ENCODE data around the gene CDH7.

Gene CDH7

DNA sequence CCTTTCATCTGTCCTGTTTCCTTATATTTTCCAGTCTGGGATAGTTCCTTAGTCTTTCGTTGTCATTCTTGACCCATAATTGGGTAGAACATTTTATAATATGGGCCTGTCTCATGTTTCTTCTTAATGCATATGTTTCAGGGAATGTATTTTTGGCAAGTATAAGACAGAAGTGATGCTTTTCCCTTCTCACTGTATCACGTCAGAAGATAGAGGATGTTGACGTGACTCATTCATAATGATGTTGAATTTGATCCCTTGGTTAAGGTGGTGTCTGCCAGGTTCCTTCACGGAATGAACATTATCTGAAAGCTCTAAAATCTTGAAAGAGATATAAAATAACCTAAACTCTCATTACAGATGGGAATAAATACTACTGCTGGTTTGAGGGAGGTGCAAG, 18.8 kb downstream of the CDH7 start:
- no peak for DNase-seq

DNA sequence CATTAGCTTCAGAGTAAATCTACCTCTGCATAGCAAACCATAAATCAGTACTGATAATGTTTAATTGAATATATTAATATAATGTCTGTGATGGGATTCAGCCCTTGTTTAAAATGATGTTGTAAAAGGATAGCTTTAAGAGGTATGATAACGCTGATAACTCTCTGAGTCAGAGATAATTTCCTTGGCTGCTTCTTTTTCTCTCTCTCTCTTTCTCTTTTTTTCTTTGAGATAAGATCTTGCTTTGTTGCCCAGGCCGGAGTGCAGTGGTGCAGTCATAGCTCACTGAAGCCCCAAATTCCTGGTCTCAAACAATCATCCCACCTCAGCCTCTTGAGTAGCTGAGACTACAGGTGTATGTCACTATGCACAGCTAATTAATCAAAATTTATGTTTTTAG, 35.7 kb downstream of the CDH7 start:
- no peak for DNase-seq

DNA sequence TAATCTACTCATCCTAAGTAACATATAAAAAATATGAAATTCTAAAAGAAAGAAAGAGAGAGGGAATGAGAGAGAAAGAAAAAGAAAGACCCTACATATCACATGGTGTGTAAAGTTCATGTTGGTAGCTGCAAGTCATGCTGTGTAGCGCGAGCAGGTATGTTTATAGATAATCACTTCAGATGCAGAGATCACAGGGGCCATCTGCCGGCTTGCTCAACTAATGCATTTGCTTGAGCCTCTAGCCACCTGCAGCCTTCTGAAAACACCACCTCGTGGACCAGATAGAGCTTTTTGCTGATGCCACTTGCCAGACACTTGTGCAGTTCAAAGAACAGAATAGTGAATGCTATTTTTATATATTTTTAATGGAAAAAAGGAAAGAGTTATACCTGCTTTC, 37.6 kb downstream of the CDH7 start:
- no peak for DNase-seq

DNA sequence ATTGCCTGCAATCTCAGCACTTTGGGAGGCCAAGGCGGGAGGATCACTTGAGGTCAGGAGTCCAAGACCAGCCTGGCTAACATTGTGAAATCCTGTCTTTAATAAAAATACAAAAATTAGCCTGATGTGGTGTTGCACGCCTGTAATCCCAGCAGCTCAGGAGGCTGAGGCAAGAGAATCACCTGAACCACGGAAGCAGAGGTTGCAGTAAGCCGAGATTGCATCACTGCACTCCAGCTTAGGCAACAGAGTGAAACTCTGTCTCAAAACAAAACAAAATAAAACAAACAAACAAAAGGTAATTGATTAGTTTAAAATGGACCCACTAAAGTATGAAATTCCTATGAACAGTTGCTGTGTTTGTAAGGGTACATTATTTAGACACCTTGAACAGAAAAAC, 39.8 kb downstream of the CDH7 start:
- no peak for DNase-seq

DNA sequence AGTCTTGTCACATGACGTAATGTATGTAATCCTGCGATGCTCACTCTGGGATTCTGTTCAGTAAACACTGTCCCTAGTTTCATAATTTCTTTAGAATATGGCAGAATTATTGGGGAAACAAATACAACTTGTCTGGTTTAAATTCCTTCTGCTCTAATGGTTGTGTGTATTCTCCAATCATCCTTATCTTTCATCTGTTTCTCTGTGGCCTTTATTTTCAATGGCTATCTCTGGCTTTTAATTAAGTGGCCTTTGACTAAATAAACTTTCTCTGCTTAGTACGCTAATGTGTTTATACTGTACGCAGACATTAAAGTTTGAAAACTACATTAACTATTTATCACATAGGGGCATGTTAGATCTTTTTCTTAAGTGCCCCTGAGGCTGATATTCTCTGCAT, 40.9 kb downstream of the CDH7 start:
- no peak for DNase-seq

DNA sequence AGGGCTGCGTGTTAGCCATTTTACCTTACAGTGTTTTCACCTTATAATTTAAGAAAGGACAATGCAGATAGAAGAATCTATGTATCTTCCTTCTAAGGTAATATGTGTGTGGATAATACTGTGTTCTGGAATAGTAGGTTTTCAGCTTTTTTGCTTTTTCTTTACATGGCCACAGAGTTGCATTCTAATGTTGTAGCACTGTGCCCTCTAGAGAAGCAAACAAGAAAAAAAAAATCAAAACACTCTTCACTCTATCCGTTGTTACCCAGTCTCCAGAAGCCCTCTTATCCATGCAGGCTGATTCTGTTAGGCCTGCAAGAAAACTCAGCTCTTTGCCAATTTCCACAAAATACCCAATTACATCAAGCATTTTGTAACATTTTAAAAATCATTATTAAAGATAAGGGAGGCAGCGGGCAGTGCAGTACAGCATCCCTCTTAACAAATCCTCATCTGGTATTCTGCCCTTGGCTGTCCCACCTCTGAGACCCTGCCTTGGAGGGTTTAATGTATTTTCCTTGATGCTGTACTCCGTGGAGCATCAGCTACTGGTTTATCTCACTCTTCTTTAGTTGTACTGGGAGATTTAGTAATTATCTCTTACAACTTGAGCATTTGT, 41.8 kb downstream of the CDH7 start:
- no peak for DNase-seq

DNA sequence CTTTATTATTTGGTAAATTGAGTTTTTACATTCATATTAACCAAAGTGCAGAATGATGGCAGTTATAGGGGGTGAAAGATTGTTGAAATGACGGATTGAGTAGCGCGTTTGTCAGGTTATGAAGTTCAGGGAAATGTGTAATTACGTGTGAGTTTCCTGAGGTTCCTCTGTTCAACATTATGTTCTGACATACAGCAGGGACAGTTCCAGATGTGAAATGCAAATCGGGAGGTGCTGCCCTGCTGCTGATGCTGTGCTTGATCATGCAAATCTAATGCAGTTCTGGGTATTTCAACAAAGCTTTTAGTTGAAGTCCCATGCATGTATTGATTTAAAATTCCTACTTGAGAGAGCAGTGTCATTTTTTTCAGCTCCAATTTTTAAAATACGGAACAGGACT, 57.9 kb downstream of the CDH7 start:
- DNase-seq = no peak

DNA sequence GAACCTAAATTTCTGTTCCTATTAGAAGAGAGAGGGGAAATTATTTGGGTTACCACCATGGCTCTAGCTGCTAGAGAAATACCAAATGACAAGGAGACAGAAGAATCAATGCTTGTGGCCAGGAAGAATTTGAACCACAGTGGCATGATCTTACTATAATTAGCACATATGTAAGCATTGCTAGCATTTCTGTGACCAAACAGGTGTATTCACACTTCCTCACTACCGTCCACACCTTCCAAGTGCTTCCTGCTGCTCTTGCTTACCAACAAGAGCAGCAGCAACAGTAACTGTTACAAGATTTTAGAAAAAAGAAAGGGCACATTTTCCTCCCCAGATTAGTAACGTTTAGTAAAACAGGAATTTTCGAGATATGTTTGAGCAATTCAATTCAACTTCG, 60.5 kb downstream of the CDH7 start:
- DNase-seq = no peak

DNA sequence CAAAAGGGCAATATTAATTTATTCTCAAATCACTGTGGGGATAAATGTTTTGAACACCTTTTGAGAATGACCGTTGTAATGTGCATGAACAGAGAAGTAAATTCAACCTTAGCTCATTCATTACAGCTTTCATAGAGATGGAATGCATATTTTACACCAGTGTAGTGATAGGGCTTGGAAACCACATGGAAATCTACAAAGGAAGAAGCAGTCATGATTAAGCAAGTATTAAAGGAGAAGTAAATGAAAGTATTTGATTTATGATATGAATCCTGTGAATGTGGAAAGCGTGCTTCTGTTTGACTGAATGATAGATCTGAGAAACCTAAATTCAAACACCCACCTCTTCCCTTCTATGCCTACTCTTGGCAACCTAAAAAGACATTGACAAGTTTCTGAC, 64.7 kb downstream of the CDH7 start:
- no peak for DNase-seq

DNA sequence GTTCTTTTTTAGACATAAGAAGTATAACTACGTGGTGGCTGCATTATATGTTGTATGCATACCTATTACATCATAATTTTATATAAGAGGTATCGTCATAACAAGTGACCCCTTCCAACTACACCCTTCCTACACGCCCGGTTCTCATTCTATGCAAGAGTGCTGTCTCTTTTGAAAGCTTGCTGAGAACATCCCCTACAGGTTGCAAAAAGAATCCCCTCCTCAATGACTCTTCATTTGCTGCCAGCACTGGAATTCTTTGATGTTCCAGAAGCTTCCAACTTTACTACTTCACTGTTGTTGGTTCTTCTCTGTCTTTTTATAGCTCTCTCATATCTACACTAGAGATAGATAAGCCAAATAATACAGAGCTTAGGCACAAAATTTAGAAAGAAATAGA, 66.4 kb downstream of the CDH7 start:
- no peak for DNase-seq

DNA sequence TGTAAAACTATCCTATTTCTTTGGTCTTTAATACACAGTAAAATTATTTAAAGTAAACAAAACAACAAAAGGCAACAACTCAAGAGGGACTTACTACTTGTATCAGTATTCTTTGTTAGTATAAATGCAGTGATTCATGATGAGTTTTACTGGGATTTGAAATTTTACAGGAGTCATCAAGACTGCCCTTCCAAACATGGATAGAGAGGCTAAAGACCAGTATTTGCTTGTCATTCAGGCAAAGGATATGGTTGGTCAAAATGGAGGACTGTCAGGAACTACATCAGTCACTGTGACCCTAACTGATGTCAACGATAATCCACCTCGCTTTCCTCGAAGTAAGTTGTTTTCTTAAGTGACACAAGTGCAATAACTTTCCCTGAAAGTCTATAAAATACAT, 71.1 kb downstream of the CDH7 start:
- no peak for DNase-seq

DNA sequence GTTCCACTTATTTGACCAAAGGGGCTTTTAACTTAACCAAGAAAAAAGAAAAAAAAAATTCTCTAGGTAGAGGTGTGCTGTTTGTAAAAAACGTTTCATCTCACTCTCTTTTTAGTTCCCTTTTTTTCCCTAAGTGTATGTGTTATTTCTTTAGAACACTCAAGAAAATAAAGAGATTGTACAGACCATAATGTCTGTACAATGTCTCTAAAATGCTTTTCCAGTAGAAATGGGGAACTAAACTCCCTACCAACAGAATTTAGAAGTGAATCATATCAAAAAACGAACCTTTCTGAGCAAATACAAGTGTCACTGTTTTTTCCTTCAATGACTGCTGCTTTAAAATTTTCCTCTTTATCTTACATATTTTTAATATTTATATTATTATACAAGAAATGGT, 72.0 kb downstream of the CDH7 start:
- DNase-seq = no peak

DNA sequence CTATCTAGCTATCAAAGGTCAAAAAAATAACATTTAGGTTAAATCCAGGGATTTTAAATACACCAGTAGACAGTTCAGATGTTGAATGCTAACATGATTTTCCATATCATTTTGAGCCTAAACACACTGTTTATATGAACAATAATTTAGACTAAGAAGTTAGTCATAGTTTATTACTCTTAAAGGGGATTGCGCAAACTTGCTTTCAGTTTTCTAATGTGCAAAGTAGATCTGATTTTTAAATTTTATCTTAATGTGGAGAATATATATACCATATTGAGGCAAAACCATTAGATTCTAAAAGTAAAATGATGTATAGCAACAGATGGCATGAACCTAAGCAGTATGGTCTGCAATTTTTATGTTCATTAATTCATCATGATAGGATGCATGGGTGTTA, 76.6 kb downstream of the CDH7 start:
- no peak for DNase-seq

DNA sequence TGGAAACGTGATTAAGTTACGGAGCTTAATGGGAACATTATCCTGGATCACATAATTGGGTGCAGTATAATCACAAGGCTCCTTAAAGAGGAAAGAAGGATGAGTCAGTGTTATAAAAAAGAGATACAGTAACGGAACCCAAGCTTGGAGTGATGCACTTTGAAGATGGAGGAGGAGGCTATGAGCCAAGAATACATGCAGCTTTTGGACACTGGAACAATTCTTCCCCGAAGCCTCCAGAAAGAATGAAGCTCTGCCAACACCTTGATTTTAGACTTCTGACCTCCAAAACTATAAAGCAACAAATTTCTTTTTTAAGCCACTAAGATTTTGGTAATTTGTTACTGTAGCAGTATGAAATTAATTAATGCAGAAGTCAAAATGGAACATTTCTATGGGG, 85.1 kb downstream of the CDH7 start:
- DNase-seq = no peak

DNA sequence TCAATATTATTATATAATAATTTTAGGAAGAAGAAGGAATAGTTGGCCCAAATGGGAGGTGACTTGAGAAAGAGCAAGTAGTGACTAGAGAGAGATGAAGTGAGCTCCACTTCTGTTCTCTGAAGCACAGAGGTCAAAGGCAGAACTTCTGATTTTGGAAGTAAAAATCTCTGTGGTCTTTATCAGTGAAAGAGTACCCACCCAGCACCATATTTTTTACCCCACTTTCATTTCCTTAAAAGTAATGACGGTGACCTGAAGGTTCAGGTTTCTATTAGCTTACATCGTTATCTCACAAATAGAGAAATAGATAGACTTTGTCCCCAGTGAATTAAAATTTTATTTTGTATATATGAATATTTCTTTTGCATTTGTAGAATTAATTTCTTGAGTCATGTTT, 95.3 kb downstream of the CDH7 start:
- DNase-seq = no peak

DNA sequence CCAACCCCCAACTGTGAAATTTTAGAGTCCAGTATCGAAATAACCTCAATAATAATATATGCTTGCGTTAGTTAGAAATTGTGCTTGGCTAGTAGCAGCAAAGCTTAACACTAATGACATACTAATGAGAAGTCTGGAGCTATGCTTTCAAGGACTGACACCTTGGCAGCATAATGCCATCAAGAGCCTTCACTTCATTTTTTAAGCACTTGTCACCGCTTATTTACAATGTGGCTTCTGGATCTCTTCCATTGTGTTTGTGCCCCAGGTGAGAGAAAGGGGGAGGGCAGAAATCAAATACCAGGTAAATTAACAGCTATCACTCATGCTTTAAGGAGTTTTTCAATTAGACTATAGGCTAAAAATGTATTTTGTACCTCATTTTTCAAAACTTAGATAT, 101.5 kb downstream of the CDH7 start:
- DNase-seq = no peak

DNA sequence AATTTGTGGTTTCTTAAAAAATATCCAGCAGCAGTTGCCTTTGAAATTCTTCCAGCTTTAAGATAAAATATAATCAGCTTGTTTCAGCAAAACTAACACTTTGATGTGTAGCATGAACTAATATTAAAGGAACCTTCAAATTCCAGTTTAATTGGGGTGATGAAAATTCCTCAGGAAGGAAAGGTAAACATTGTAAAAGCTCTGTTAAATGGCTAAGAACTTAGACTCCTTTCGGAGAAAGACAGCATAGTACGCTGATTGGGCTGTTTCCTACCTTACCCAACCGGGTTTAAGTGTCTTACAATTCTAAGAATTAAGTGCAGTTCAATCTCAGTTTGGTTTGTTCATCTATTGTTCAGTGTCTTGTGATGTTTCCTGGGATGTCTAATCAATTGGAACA, 108.3 kb downstream of the CDH7 start:
- no peak for DNase-seq

DNA sequence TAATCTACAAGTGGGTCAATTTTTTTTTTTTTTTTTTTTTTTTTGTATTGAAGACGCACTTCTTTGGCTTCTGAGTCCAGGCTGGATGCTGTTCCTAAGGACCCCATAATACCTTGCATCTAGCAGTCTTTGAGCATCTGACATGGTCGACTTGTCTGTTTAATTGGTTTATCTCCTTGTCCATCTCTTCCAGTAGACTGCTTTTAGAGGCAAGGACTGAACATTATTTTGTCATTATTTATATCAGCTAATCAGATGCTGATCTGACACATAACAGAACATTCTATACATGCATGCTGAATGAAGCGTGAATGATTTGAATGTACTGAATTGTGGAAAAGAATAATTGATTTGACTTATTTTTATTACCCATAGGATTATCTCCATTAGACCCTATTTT, 118.7 kb downstream of the CDH7 start:
- no peak for DNase-seq

DNA sequence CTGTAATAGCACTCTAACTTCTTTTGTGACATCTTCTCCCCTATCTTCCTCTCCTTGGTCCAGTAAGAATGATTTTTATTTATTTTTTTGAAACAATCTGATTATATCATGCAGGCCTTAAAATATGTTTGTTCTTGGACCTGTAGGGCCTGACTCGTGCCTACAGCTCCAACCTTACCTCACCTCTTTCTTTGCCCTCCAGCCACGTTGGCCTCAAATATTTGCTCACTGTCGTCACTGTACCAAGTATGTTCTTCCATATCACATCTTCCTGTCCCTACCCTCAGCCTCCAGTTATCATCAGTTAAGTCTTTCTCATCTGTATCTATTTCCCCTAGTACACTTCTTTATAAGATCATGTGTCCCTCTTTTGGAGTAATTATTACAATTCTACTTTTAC, 125.5 kb downstream of the CDH7 start:
- no peak for DNase-seq

DNA sequence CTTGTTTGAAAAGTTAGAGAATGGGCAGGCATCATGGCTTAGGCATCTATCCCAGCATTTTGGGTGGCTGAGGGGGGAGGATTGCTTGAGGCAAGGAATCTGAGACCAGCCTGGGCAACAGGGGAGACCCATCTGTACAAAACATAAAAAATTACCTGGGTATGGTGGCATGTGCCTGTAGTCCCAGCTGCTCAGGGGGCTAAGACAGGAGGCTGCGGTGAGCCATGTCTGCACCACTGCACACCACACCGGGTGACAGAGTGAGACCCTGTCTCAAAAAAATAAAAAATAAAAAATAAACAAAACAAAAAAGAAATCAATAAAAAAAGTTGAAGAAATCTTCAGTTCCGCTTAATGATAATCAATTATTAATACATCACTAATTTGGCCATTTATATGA, 146.5 kb downstream of the CDH7 start:
- no peak for DNase-seq

DNA sequence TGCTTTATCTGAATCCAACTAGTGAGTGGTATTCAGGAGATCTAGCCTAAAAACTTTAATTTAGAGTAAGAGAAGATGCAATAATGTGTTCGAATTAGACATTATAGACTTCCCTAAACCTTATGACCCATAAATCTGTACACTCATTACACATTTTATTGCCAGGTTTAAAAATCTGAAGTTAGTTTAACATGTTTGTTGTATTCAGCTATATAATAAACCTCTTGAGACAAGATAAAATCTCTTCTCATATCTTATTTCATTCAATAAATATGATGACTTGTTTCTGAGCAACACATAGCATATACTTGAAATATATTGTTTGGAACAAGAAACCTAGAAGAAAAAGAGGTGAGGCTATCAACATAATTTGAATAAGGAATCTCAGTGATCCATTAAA, 150.7 kb downstream of the CDH7 start:
- DNase-seq = no peak

DNA sequence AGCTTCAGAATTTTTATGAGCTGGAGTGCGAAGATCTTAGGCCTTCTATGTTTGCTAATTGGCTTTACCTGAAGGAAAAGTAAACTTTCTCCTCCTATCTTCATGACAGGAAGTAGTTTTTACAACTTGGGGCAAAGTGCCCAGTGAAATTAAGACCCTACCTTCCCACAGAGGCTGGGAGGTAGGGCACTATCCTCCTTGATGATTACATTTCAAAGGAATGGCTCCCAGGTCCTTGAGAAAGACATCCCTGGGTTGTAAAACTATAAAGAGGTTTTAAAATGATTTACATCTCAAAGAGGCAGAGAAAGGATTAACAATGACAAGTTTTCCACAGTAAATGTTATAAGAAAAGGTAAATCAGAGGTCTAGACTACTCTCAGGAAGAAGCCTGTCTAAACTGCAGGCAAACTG, 155.8 kb downstream of the CDH7 start:
- no peak for DNase-seq

DNA sequence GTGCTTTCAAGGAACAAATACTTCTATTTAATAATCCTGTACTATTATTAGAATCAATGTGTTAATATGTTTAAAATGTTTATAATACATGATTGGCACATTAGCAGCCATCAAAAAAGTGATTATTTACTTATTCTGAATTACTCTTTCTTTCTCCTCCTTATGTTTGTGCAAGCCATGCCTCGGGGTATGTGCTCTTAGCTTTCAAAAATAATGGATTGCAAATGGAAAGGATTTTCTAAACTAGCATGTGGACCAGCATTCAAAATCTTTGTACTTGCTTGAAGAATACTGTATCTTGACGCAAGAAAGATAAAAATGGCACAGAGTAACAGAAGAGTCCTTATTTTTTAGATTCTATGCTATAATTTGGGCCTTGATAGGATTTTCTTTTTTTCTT, 156.5 kb downstream of the CDH7 start:
- DNase-seq = no peak

DNA sequence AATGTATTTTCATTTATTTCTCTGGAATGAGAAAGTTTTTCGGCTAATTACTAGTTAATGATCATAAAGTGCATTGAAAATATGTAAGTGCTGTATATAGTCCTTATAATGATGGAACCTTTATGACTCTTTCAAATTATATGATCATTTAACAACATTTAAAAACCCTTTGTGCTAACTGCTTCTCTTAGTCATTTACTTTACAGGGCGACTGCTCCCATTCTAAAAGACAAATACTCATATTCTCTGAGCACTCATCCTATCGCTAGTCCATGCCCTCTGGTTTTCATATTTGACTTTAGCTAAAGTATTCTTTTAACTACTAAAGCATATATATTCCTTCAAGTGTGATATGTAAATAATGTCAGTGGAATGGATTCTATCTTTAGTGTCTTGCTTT, 168.2 kb downstream of the CDH7 start:
- DNase-seq = no peak

DNA sequence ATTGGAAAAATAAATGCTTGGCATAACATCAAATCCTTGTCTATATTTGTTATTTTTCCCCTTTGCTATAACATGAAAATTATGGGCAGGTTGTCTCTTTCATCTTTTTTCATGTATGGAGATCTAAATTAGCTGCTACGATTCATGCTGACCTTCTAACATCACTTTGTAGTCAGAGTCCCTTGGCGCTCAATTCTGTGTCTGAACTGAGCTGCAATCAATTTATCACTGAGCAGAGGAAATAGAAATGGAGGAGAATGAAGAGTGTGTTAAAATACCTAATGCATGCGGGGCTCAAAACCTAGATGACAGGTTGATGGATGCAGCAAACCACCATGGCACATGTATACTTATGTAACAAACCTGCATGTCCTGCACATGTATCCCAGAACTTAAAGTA, 168.9 kb downstream of the CDH7 start:
- DNase-seq = no peak

DNA sequence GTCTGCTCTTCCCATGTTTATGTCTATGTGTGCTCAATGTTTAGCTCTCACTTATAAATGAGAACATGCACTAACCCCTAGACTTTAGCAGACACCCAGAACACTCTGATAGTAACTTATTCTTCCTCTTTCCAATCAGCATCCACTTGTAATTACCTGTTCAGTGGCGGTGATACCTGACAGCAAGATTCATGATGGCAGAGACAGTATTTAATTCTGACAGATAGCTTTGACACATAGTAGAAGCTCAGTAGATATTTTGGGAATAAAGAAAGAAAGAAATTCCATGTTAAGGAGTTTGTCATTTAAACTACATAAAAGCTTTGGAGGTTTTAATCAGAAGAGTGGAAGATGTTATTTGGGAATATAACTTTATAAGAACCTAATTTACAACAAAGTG, 171.3 kb downstream of the CDH7 start:
- no peak for DNase-seq
